Thoracic aorta (tissue), 2 donors: Measurements from ENCODE around the gene GRIN2B. TPM values are rescaled to one million over a fixed set of nuclear protein-coding genes. Genes with fewer than 3 reads are reported as not detected.

Experiments used
- ATAC-seq: fragments of 150-250 bp; one replicate; pipeline ENCODE4 v1.8.0; 2017; ENCODE audit warnings: low read depth; ENCODE audit not compliant: insufficient number of reproducible peaks, low FRiP score
- DNase-seq: peaks from one replicate; pipeline ENCODE4 v3.0.0-alpha.2; 2020; ENCODE audit warnings: low spot score
- H3K27ac ChIP-seq, 2 donors: fragments of 200-600 bp; sonication (generic); 1 replicate in 1 of 2; 2 replicates in 1 of 2; pipeline ENCODE4 v1.5.1; 2016; ENCODE audit warnings: mild to moderate bottlenecking in 2 of 2, moderate library complexity in 2 of 2
- H3K27me3 ChIP-seq: fragments of 200-600 bp; sonication (generic); replicated peaks from 2 replicates; pipeline ENCODE4 v1.6.0; 2016; ENCODE audit warnings: mild to moderate bottlenecking; ENCODE audit not compliant: insufficient read depth
- H3K36me3 ChIP-seq: fragments of 200-600 bp; sonication (generic); one replicate; pipeline ENCODE4 v1.5.1; 2016
- H3K4me1 ChIP-seq, 2 donors: fragments of 200-600 bp; sonication (generic); 1 replicate in 1 of 2; 2 replicates in 1 of 2; pipeline versions ENCODE4 v1.5.1 to v1.6.0; 2016; ENCODE audit warnings: low read depth in 2 of 2, mild to moderate bottlenecking in 1 of 2; ENCODE audit not compliant: control insufficient read depth in 1 of 2
- H3K4me3 ChIP-seq: fragments of 200-600 bp; sonication (generic); 2 replicates; pipeline ENCODE4 v1.5.1; 2016; ENCODE audit warnings: mild to moderate bottlenecking
- H3K9me3 ChIP-seq: fragments of 200-600 bp; sonication (generic); 2 replicates; pipeline ENCODE4 v1.5.1; 2016
- CTCF ChIP-seq: fragments of 200-600 bp; sonication (generic); IDR thresholded peaks from one replicate; pipeline ENCODE4 v1.5.1; 2019; ENCODE audit warnings: antibody characterized with exemption
- total RNA-seq, 2 donors: library from RNA; depleted of rRNA; stranded (reverse); fragments of >200 nt; gene quantifications; one replicate each; pipeline versions ENCODE4 v1.1.0 to v1.2.3, GENCODE V29; 2016

The GRIN2B gene
- total RNA-seq, 2 donors from 2014 or later = not detected

- H3K36me3 ChIP-seq = no peaks in the 10 kb centered on the region
Observed at GRCh38 chr12:13950502-13950901, 30.9 kb downstream of the GRIN2B start.

GRCh38 chr12:13948621-13949020 lies 32.8 kb downstream of the GRIN2B start:
- ATAC-seq = no peak
- no peak for TF ChIP-seq CTCF
- H3K4me1 ChIP-seq = no peaks in the 10 kb centered on the region
- H3K9me3 ChIP-seq = no peaks in the 10 kb centered on the region
- H3K27me3 ChIP-seq = no peaks in the 10 kb centered on the region
- H3K36me3 ChIP-seq = no peaks in the 10 kb centered on the region
- no peak overlapping the region for H3K27ac ChIP-seq
- DNase-seq = no peak
- H3K4me3 ChIP-seq = no peak overlapping the region

More at GRCh38 chr12:13950502-13950901, 30.9 kb downstream of the GRIN2B start:
- Histone ChIP-seq H3K9me3 (no peaks in the 10 kb centered on the region), H3K4me3 (no peak overlapping the region), H3K4me1 (no peaks in the 10 kb centered on the region), H3K27ac (no peak overlapping the region), H3K27me3 (no peaks in the 10 kb centered on the region)
- TF ChIP-seq CTCF = no peak
- no peak for ATAC-seq
- DNase-seq = no peak

GRCh38 chr12:13947276-13947946 lies 34.0 kb downstream of the GRIN2B start:
- H3K27me3 ChIP-seq = no peaks in the 10 kb centered on the region
- DNase-seq = no peak
- no peak for TF ChIP-seq CTCF
- no peaks in the 10 kb centered on the region for H3K36me3 ChIP-seq
- no peak overlapping the region for H3K27ac ChIP-seq
- no peak overlapping the region for H3K4me3 ChIP-seq
- no peaks in the 10 kb centered on the region for H3K9me3 ChIP-seq
- no peaks in the 10 kb centered on the region for H3K4me1 ChIP-seq
- no peak for ATAC-seq

GRCh38 chr12:13945641-13946040 lies 35.8 kb downstream of the GRIN2B start:
- no peak overlapping the region for H3K27ac ChIP-seq
- H3K36me3 ChIP-seq = no peaks in the 10 kb centered on the region
- H3K9me3 ChIP-seq = no peaks in the 10 kb centered on the region
- H3K4me3 ChIP-seq = no peak overlapping the region
- DNase-seq = no peak
- no peaks in the 10 kb centered on the region for H3K27me3 ChIP-seq
- H3K4me1 ChIP-seq = no peaks in the 10 kb centered on the region
- no peak for ATAC-seq
- TF ChIP-seq CTCF = no peak

GRCh38 chr12:13945236-13945635 lies 36.2 kb downstream of the GRIN2B start:
- ATAC-seq (no peak), DNase-seq (no peak)
- no peaks in the 10 kb centered on the region for H3K36me3 ChIP-seq
- no peaks in the 10 kb centered on the region for H3K27me3 ChIP-seq
- no peaks in the 10 kb centered on the region for H3K9me3 ChIP-seq
- H3K4me1 ChIP-seq = no peaks in the 10 kb centered on the region
- no peak overlapping the region for H3K27ac ChIP-seq
- no peak for TF ChIP-seq CTCF
- no peak overlapping the region for H3K4me3 ChIP-seq
